ENCODE measurements around the gene BACH2.
"Not testable (repeated sequence)": the region's sequence is repeated elsewhere in the genome, so short reads cannot be mapped to it uniquely, and the experiment has no call there.

BACH2 gene

DNA sequence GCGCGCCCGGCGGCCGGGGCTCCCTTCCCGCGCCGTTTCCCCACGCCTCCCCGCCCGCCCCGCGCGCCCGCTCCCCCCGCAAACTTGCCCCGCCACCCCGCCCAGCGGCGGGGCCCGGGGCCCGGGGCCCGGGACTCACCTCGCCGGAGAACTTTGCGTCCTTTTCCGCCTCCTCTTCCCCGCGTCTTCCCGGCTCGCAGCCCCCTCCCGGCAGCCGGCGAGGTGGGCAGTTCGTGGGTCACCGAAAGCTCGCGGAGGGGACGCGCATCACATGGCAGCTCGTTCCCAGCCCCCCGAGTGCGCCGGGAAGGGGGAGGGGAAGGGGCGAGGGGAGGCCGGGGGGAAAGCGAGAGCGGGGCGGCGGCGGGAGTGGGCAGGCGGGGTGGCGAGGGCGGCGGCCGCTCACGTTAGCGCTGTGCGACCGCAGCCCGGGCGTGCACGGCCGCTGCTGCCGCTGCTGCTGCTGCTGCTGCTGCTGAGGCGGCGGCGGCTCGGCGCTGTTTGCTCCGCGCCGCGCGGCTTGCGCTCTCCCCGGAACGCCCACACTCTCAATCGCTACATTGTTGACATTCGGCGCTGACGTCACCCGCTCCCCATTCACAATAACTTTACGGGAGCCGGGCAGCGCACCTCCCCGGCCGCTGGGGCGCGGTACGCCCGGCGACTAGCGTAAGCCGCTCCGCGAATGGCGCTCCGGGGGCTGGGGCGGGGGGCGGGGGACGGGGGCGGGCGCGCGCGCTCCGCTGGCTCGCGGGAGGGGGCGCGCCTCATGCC lies at the start of gene BACH2:
Gene BACH2, minus strand, starts transcription at position 503 of the 774 bp plus-strand sequence. CDS start 287,999 bp downstream, outside the sequence.
- no peak for FAIRE-seq

DNA sequence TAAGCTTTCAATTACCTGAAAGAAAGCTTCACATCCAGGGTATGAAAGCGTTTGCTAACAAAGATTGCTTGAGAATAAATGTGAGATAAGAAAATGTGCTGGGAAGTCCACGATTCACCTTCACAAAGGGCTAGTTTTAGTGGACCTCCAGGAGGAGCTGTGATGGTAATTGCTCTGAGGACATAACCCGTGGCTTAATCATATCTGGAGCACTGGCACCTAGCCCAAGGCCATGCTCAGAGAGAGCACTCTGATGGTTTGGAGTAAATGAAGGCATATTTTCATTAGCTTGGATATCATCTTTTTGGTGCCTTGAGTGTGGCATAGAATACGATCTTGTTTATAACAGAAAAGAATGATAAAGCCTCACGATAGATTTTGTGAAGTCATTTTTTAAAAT lies 46.9 kb upstream of the BACH2 start:
- no peak for FAIRE-seq

DNA sequence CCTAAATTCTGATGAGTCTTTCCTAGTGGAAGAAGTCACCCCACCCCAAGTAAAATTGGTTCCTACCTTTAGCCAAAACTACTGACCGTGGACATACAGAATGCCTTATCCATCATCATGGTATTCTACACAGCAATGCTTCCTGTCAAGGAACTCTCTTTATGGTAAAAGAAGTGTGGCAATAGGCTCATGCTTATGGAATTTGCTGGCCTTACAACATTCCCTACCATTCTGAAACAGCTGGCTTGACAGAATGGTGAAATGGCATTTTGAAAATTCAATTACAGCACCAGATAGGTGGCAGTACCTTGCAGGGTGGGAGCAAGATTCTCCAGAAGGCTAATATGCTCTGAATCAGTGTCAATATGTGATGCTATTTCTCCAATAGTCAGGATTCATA lies 41.8 kb upstream of the BACH2 start:
- FAIRE-seq: no peak

DNA sequence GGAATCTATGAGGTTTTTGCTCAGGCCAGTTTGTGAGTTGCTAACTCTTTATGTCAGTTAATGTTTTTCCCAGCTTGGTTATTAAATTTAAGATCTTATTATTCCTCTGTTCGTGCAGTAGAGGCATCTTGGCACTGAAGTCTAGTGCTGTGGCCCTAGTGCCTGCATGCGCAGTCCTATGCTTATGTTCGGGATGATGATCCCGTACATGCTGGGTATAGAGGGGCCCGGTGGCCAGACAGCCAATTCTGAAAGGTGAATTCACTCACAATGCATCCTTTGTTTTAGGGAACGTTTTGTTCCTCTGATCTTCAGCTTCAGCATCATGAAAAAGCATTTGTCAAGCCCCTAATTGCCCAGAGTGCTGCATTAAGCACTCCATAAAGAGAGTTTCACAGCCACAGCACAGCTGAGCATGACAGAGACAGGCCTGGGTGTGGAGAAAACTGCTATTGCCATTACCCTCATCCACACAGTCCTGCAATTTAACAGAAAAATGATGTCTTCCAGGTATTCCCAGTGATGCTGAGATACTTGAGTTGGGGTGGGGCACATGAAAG lies 39.8 kb upstream of the BACH2 start:
- FAIRE-seq: no peak

DNA sequence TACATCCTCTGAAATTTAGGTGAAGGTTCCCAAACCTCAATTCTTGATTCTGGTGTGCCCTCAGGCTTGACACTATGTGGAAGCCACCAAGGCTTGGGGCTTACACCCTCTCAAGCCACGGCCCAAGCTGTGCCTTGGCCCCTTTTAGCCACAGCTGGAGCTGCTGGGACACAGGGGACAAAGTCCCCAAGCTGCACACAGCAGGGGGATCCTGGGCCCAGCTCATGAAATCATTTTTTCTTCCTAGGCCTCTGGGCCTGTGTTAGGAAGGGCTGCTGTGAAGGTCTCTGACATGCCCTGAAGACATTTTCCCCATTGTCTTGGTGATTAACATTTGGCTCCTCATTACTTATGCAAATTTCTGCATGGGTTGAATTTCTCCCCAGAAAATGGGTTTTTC lies 37.3 kb upstream of the BACH2 start:
- FAIRE-seq: no peak

DNA sequence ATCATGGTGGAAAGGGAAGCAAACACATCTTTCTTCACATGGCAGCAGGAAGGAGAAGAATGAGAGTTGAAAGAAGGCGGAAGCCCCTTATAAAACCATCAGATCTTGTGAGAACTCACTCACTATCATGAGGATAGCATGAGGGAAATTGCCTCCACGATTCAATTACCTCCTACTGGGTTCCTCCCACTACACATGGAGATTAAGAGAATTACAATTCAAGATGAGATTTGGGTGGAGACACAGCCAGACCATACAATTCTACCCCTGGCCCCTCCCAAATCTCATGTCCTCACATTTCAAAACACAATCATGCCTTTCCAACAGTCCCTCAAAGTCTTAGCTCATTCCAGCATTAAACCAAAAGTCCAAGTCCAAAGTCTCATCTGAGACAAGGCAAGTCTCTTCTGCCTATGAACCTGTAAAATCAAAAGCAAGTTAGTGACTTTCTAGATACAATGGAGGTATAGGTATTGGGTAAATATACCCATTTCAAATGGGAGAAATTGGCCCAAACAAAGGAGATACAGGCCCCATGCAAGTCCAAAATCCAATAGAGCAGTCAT lies 36.4 kb upstream of the BACH2 start:
- FAIRE-seq: not testable (repeated sequence)

DNA sequence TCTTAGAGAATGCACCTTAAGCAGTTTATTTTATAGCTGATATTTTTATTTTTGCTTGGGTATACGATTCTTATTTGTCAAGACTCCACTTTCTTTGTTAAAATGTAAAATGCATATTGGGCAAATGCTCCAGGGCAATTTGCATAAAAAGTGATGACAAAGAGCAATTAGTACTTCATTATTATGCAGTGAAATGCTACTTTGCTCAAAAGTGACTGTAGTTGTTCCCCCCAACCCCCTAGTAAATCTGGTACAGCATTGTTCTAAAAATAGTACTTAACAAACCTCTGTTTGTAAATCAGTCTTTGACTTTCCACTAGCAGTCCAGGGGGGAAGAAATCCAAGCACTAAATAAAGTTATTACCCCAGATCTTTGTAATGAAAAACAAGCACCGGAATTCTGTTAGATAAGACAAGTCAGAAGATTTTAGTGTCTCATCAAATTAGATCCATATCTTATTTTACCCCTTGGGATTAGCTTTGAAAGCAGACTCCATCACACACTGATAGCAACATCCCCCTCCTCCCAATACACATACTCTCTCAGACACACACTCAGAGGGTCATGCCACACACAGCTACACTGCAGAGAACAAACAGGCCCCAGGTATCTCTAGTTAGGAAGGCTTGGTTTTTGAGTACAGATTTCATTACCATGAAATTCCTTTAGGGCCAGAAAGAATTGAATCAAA lies 32.9 kb upstream of the BACH2 start:
- FAIRE-seq: no peak

DNA sequence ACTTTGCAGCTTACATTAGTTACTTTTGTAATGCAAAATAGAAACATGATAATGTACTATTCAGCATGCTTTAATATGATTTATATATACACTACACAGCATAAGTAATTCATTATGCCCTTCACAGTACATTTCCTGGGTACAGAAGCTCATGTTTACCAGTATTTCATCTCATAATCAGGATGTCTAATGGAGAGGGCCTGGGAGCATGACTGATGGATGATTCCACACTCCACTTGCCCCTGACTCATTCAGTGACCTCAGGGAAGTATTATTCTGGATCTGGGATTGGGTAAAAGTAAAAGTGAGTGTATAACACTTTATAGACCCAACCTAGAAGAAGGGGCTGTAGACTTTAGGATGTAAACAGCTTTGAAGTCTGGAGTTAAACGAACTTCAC lies 31.4 kb upstream of the BACH2 start:
- FAIRE-seq: no peak

DNA sequence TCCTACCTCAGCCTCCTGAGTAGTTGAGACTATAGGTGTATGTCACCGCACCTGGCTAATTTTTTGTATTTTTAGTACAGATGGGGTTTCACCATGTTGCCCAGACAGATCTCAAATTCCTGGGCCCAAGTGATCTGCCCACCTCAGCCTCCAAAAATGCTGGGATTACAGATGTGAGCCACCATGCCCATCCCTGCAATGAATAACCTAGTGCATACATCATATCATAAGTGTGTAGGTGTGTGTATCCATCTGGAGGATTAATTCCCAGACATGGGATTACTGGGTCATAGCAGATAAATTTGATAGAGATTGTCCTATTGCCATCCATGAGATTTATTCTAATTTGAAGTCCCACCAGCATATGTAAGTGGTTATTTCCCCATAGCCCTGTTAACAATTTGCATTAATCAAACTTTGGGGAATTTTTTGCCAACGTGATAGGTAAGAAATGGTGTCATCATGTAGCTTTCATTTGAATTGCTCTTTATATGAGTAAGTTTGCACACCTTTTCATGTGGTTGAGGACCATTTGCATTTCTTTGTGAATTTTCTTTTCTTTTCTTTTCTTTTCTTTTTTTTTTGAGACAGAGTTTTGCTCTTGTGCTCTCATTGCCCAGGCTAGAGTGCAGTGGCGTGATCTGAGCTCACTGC lies 29.9 kb upstream of the BACH2 start:
- FAIRE-seq: no peak

DNA sequence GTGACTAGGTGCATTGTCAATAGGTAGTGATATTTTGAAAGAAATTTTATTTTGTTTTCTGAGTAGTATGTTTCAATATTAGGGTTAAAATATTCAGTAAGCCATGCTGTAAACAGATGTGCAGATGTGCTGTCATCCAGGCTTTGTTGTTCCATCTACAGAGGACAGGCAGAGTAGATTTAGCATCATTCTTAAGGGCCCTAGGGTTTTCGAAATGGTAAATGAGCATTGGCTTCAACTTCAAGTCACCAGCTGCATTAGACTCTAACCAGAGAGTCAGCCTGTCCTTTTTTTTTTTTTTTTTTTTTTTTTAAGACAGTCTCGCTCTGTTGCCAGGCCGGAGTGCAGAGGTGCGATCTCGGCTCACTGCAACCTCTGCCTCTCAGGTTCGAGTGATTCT lies 27.1 kb upstream of the BACH2 start:
- no peak for FAIRE-seq

DNA sequence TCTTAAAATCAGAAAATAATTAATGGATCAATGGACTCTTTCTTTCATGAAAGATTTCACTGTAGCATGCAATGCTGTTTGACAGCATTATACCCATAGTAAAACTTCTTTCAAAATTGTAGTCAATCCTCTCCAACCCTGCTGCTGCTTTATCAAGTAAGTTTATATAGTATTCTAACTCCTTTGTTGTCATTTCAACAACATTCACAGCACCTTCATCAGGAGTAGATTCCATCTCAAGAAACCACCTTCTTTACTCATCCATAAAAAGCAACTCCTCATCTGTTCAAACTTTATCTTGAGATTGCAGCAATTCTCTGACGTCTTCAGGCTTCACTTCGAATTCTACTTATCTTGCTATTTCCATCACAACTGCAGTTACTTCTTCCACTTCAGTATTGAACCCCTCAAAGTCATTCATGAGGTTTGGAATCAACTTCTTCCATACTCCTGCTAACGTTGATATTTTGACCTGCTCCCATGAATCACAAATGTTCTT lies 26.4 kb upstream of the BACH2 start:
- FAIRE-seq: no peak

DNA sequence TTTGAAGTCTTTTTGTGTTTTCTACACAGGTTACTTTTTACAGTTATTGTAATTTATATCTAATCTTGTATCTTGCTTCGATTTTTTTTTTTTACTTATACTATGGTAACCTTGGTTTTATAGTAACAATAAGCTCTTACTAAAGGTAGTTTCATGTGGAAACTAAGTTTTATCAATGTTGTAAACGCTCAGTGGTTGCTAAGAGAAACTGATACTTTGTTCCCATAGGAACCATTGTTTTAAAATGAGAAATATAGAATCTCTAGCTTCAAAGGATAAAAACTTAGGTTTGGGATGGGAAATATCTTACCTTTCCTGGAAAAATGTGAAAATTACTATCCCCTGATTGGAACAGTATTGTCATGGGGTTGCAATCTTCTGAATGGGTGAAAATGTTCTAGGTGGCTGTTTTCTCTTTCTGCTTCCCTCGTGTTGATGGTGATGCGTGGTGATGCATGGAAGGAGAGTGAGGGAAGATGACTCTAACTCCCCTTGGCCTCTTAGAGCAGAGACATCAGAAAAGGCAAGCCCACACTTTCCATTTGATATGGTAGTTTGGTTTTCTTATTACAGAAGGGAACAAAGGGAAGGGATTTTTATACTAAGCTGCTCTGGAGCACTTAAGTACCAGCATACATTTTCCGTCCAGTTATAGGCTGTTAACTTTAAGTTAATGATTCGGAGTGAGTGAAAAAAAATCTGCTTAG lies 23.5 kb upstream of the BACH2 start:
- FAIRE-seq: no peak

DNA sequence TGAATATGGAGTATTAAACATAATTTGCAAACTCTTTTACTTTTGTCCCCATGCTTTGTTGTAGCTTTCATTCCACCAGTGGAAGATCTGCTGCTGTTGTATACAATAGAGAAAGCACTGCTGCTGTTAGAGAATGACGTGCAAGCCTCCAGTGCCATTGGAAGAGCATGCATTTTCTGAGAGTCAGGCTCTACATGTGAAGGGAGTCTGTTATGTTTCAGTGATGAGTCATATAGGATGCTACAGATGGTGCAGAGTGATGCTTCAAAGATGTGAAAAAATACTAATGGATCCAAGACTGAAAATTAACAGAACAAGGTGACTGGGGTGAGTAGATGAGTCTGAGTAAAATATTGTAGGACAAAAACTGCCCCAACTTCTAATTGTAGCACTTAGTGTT lies 22.4 kb upstream of the BACH2 start:
- FAIRE-seq: no peak

DNA sequence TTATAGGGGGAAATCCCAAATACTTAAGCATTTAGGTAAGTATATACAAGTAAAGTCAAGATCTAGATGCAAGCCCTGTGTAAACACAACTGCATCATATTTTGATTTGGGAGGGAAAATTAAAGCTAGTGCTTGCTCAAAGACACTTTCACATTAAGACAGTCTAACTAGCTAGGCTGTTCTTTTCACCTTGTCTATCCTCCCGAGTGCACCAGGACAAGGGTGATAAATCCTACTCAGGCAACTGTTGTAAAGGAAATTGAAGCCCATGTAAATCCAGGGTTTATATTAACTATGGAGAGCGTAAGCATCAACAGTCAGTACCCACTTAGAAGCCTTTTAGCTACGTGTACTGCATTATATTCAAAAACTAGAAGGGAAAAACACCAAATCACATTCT lies 19.3 kb upstream of the BACH2 start:
- no peak for FAIRE-seq

DNA sequence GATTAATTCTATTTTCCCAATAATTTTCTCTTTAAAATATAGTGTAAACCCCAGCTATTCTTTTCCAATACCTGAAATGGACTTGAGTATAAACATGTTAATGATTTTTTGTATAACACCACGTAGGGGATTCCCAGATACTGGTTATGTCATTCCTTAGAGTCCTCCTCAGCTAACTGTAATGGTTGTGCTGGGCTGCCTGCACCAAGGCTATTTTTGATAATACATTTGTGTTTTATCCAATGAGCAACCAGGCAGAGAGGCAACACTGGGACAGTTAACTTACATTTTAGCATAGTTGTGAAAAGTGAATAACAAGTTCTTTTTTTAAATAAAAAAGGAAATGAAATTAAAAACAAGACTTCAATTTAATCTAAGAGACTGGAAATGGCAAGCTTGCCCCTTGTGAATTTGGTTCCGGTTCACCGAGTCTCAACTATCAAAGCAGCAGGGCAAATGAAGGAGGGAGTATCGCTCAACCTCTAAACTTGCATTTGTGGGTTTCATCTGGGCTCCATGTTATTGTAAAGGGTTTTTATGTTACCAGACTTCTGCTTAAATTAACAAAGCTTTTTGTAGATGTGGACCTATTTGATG lies 18.8 kb upstream of the BACH2 start:
- no peak for FAIRE-seq

DNA sequence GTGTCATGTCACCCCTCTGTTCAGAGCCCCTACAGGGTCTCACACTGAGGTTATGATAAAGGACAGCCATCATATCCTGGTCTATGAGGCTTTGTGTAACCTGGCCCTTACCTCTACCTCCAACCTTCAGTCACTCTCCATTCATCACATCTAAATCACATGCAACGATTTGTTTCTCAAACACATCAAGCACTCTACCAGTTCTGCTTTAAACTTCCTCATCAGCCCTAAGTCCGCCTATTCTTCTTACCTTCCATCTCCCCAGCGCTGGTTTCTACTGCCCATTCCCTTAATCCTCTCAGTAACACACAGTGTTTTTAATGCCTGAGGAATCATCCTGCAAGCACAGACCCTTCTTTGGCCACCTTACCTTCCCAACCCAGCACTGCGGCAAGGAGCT lies 17.9 kb upstream of the BACH2 start:
- FAIRE-seq: no peak

DNA sequence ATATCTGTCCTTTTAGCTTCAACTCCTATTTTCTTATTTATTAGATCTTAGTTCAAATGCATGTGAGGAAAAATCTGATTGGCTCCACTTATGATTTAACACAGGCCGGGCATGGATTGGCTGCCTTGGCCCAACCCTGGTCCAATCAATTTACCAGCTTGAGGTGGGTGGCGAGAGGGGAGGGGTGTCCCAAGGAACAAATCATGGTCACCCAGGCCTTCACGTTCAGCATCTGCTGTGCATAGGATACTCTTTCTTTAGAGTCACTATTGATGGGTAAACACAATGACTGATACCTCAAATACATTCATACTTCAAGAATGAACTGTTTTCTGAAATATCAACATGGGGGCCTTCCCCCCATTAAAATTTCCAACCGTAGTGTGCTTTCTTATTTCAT lies 14.9 kb upstream of the BACH2 start:
- FAIRE-seq: no peak

DNA sequence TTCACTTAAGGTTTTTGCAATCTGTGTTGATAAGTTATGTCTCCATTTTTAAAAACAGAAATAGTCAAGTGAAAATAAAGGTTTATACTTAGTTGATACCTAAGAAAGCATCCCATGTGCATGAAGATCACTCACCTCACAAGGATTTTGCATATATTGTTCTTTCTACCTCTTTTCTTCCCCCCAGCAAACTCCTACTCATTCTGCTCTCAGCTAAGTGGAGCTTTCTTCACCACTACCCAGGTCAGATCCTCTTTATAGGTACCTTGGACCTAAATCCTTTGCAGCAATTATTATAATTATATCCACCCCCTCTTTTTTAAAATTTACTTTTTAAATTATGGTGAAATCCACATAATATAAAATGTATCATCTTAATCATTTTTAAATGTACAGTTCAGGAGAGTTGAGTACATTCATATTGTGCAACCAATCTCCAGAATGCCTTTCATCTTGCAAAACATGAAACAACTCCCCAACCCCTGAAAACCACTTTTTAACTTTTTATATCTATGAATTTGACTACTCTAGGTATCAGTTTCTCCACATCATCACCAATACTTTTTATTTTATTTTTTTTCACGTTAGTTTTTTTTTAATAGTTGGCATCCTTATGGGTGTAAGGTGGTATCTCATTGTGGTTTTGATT lies 9.3 kb upstream of the BACH2 start:
- FAIRE-seq: no peak

DNA sequence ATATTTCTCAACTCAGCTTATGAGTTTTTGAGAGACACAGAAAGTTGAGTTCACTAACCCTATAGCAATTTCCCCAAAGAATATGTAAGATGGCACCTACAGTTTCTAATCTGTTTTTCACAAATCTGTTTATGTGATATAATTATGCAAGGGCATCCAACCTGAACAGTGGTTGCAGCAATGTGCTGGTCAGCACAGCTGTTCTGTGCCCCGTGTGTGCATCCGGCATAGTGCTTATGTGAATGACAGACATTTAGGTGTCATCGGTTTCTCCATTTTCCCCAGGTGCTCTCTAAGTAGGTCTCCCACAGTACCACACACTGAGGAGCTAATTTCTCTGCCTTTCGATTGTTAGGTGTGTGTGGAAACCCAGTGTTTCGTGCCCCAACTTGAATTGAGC lies 7.7 kb upstream of the BACH2 start:
- no peak for FAIRE-seq

DNA sequence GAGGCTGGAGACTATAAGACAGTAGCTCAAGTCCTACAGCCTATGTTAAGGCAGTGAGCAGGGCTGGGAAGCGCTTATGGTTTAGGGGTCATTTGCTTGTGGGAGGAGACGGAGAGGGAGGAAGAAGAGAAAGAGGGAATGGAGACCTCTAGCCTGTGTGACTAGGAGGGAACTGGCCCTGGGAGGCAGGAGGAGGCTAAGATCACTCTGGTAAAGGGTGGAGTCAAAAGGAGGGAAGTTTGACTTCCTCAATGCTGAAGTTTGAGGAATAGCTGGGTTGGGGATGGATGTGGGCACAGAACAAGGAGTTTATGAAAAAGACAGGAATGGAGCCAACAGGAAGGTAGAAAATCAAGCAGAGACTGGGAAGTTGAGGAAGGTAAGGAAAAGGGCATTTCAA lies 6.4 kb upstream of the BACH2 start:
- FAIRE-seq: no peak

DNA sequence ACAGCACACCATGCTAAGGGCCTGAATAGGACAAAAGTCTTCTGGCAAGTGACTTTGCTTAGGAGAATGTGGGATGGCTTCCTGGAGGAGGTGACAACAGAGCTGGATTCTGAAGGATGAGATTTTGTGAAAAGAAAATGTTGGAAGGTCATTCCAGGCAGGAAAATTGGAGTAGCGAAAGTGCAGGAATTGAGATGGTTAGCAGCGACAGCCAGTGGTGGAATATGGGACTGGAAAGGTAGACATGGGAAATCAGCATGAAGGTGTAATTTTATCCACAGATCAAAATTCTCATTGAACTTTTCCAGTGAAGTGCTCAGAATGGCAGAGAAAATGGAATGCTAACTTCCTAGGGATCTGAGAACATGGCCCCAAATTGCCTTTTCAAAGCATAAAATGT lies 5.7 kb upstream of the BACH2 start:
- FAIRE-seq: no peak

DNA sequence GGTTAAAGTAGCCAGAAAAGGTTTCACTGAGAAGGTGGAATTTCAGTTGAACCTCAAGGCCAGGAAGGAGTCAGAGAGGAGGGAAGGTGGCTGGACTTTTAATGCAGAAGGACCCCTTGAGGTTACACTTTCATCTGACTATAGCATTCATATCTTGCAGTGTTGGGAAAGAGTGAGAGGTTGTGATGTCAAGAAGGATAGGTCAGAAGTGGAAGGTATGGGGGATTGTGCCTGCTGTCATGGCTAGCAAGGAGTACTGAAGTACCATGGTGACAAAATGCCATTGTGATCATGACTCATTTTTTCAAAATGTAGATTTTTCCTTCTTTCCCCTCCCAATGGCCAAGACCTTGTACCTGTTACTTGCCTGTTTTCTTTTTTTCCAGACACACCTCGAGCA lies 5.2 kb upstream of the BACH2 start:
- no peak for FAIRE-seq
